ENCODE results near the gene CERK.

CERK gene

GRCh38 chr22:46664301-46664855 is 73.7 kb downstream of the CERK start:
- WGBS (ENCODE audit: extremely low coverage, insufficient coverage, low lambda C conversion rate): no CpG with 5 or more reads among the region's 13 CpGs
- H3K27me3 ChIP-seq (ENCODE audit: insufficient read depth, low read length, poor library complexity): no peaks in the 10 kb centered on the region
- no peak overlapping the region for H3K18ac ChIP-seq (ENCODE audit: low read length)
- no peak overlapping the region for H3K56ac ChIP-seq (ENCODE audit: low read length)
- no peak for DNase-seq
- H3K36me3 ChIP-seq (ENCODE audit: control insufficient read depth, insufficient read depth, low read length): no peaks in the 10 kb centered on the region
- H2BK15ac ChIP-seq (replicated peaks; ENCODE audit: low read depth): no peak overlapping the region
- H3K4me2 ChIP-seq (ENCODE audit: low read length): no peak overlapping the region
- no peak overlapping the region for H3K4ac ChIP-seq (ENCODE audit: low read depth, low read length)
- H3K9ac ChIP-seq (ENCODE audit: low read length): no peak overlapping the region
- no peak overlapping the region for H2BK5ac ChIP-seq (ENCODE audit: low read length)
- H3K23ac ChIP-seq (ENCODE audit: low read length): no peak overlapping the region
- no peak overlapping the region for H3K27ac ChIP-seq (ENCODE audit: low read depth, low read length)
- H3K79me1 ChIP-seq (ENCODE audit: low read length): no peaks in the 10 kb centered on the region
- no peaks in the 10 kb centered on the region for H3K4me1 ChIP-seq (ENCODE audit: control insufficient read depth, low read depth, low read length)
- no peak overlapping the region for H2AK5ac ChIP-seq (ENCODE audit: low read length)
- H4K8ac ChIP-seq (ENCODE audit: low read depth, low read length): no peak overlapping the region
- H3K4me3 ChIP-seq (ENCODE audit: low read length): no peak overlapping the region
- H4K5ac ChIP-seq (ENCODE audit: low read length): no peak overlapping the region
- H2BK120ac ChIP-seq (ENCODE audit: low read depth, low read length): no peak overlapping the region
- no peaks in the 10 kb centered on the region for H3K79me2 ChIP-seq (ENCODE audit: control insufficient read depth, insufficient read depth, low read length)

- no peak overlapping the region for H4K8ac ChIP-seq (ENCODE audit: low read depth, low read length)
- no peak overlapping the region for H3K4me3 ChIP-seq (ENCODE audit: low read length)
- no peaks in the 10 kb centered on the region for H3K27me3 ChIP-seq (ENCODE audit: insufficient read depth, low read length, poor library complexity)
- H3K56ac ChIP-seq (ENCODE audit: low read length): no peak overlapping the region
- H3K9ac ChIP-seq (ENCODE audit: low read length): no peak overlapping the region
- no peak overlapping the region for H3K27ac ChIP-seq (ENCODE audit: low read depth, low read length)
- no peak overlapping the region for H2BK120ac ChIP-seq (ENCODE audit: low read depth, low read length)
- no CpG with 5 or more reads among the region's 28 CpGs for WGBS (ENCODE audit: extremely low coverage, insufficient coverage, low lambda C conversion rate)
- H2AK5ac ChIP-seq (ENCODE audit: low read length): no peak overlapping the region
- no peaks in the 10 kb centered on the region for H3K79me1 ChIP-seq (ENCODE audit: low read length)
- H2BK5ac ChIP-seq (ENCODE audit: low read length): no peak overlapping the region
- no peak overlapping the region for H3K18ac ChIP-seq (ENCODE audit: low read length)
- H3K4me2 ChIP-seq (ENCODE audit: low read length): no peak overlapping the region
- H3K23ac ChIP-seq (ENCODE audit: low read length): no peak overlapping the region
- no peak overlapping the region for H3K4ac ChIP-seq (ENCODE audit: low read depth, low read length)
- H3K36me3 ChIP-seq (ENCODE audit: control insufficient read depth, insufficient read depth, low read length): no peaks in the 10 kb centered on the region
- no peaks in the 10 kb centered on the region for H3K4me1 ChIP-seq (ENCODE audit: control insufficient read depth, low read depth, low read length)
- DNase-seq: no peak
- no peak overlapping the region for H4K5ac ChIP-seq (ENCODE audit: low read length)
- H3K79me2 ChIP-seq (ENCODE audit: control insufficient read depth, insufficient read depth, low read length): no peaks in the 10 kb centered on the region
- no peak overlapping the region for H2BK15ac ChIP-seq (replicated peaks; ENCODE audit: low read depth)
These were observed 74.5 kb downstream of the CERK start for GRCh38 chr22:46663436-46664100.

GRCh38 chr22:46663001-46663400 is 75.1 kb downstream of the CERK start:
- no peak overlapping the region for H3K27ac ChIP-seq (ENCODE audit: low read depth, low read length)
- no CpG with 5 or more reads among the region's 26 CpGs for WGBS (ENCODE audit: extremely low coverage, insufficient coverage, low lambda C conversion rate)
- H4K5ac ChIP-seq (ENCODE audit: low read length): no peak overlapping the region
- no peak overlapping the region for H4K8ac ChIP-seq (ENCODE audit: low read depth, low read length)
- H3K23ac ChIP-seq (ENCODE audit: low read length): no peak overlapping the region
- no peaks in the 10 kb centered on the region for H3K27me3 ChIP-seq (ENCODE audit: insufficient read depth, low read length, poor library complexity)
- H3K79me1 ChIP-seq (ENCODE audit: low read length): no peaks in the 10 kb centered on the region
- H2AK5ac ChIP-seq (ENCODE audit: low read length): no peak overlapping the region
- H3K4me2 ChIP-seq (ENCODE audit: low read length): no peak overlapping the region
- no peak overlapping the region for H3K9ac ChIP-seq (ENCODE audit: low read length)
- no peak overlapping the region for H2BK15ac ChIP-seq (replicated peaks; ENCODE audit: low read depth)
- H2BK5ac ChIP-seq (ENCODE audit: low read length): no peak overlapping the region
- no peak overlapping the region for H3K4ac ChIP-seq (ENCODE audit: low read depth, low read length)
- H3K18ac ChIP-seq (ENCODE audit: low read length): no peak overlapping the region
- DNase-seq: no peak
- no peak overlapping the region for H3K4me3 ChIP-seq (ENCODE audit: low read length)
- H2BK120ac ChIP-seq (ENCODE audit: low read depth, low read length): no peak overlapping the region
- H3K36me3 ChIP-seq (ENCODE audit: control insufficient read depth, insufficient read depth, low read length): no peaks in the 10 kb centered on the region
- H3K56ac ChIP-seq (ENCODE audit: low read length): peak overlapping the region; percentile 15
- no peaks in the 10 kb centered on the region for H3K4me1 ChIP-seq (ENCODE audit: control insufficient read depth, low read depth, low read length)
- no peaks in the 10 kb centered on the region for H3K79me2 ChIP-seq (ENCODE audit: control insufficient read depth, insufficient read depth, low read length)

- Histone ChIP-seq H3K36me3 (ENCODE audit: control insufficient read depth, insufficient read depth, low read length) (no peaks in the 10 kb centered on the region), H3K27ac (ENCODE audit: low read depth, low read length) (no peak overlapping the region)
These were observed 75.8 kb downstream of the CERK start for GRCh38 chr22:46662226-46662625.

GRCh38 chr22:46661221-46661851 is 76.7 kb downstream of the CERK start:
- H2AK5ac ChIP-seq (ENCODE audit: low read length): no peak overlapping the region
- H3K4me2 ChIP-seq (ENCODE audit: low read length): no peak overlapping the region
- H3K9ac ChIP-seq (ENCODE audit: low read length): no peak overlapping the region
- H3K4ac ChIP-seq (ENCODE audit: low read depth, low read length): no peak overlapping the region
- H3K4me3 ChIP-seq (ENCODE audit: low read length): no peak overlapping the region
- H3K4me1 ChIP-seq (ENCODE audit: control insufficient read depth, low read depth, low read length): no peaks in the 10 kb centered on the region
- no peak overlapping the region for H3K27ac ChIP-seq (ENCODE audit: low read depth, low read length)
- H4K5ac ChIP-seq (ENCODE audit: low read length): no peak overlapping the region
- no peak overlapping the region for H3K56ac ChIP-seq (ENCODE audit: low read length)
- no peak overlapping the region for H2BK15ac ChIP-seq (replicated peaks; ENCODE audit: low read depth)
- no peak overlapping the region for H2BK120ac ChIP-seq (ENCODE audit: low read depth, low read length)
- no peaks in the 10 kb centered on the region for H3K36me3 ChIP-seq (ENCODE audit: control insufficient read depth, insufficient read depth, low read length)
- DNase-seq: no peak
- no peaks in the 10 kb centered on the region for H3K79me2 ChIP-seq (ENCODE audit: control insufficient read depth, insufficient read depth, low read length)
- WGBS (ENCODE audit: extremely low coverage, insufficient coverage, low lambda C conversion rate): no CpG with 5 or more reads among the region's 22 CpGs
- H3K27me3 ChIP-seq (ENCODE audit: insufficient read depth, low read length, poor library complexity): no peaks in the 10 kb centered on the region
- H4K8ac ChIP-seq (ENCODE audit: low read depth, low read length): no peak overlapping the region
- no peak overlapping the region for H2BK5ac ChIP-seq (ENCODE audit: low read length)
- peak overlapping the region; percentile 66 for H3K23ac ChIP-seq (ENCODE audit: low read length)
- H3K18ac ChIP-seq (ENCODE audit: low read length): no peak overlapping the region
- H3K79me1 ChIP-seq (ENCODE audit: low read length): no peaks in the 10 kb centered on the region

More at GRCh38 chr22:46662226-46662625, 75.8 kb downstream of the CERK start:
- no peak overlapping the region for H4K5ac ChIP-seq (ENCODE audit: low read length)
- no peak overlapping the region for H3K4me2 ChIP-seq (ENCODE audit: low read length)
- H2BK15ac ChIP-seq (replicated peaks; ENCODE audit: low read depth): no peak overlapping the region
- no peak overlapping the region for H3K9ac ChIP-seq (ENCODE audit: low read length)
- H2BK5ac ChIP-seq (ENCODE audit: low read length): no peak overlapping the region
- no peaks in the 10 kb centered on the region for H3K27me3 ChIP-seq (ENCODE audit: insufficient read depth, low read length, poor library complexity)
- no peak for DNase-seq
- no peak overlapping the region for H3K4me3 ChIP-seq (ENCODE audit: low read length)
- H2AK5ac ChIP-seq (ENCODE audit: low read length): no peak overlapping the region
- no peak overlapping the region for H2BK120ac ChIP-seq (ENCODE audit: low read depth, low read length)
- H3K56ac ChIP-seq (ENCODE audit: low read length): no peak overlapping the region
- H3K79me1 ChIP-seq (ENCODE audit: low read length): no peaks in the 10 kb centered on the region
- H3K23ac ChIP-seq (ENCODE audit: low read length): no peak overlapping the region
- H4K8ac ChIP-seq (ENCODE audit: low read depth, low read length): no peak overlapping the region
- no peaks in the 10 kb centered on the region for H3K4me1 ChIP-seq (ENCODE audit: control insufficient read depth, low read depth, low read length)
- no peak overlapping the region for H3K18ac ChIP-seq (ENCODE audit: low read length)
- no CpG with 5 or more reads among the region's 15 CpGs for WGBS (ENCODE audit: extremely low coverage, insufficient coverage, low lambda C conversion rate)
- no peaks in the 10 kb centered on the region for H3K79me2 ChIP-seq (ENCODE audit: control insufficient read depth, insufficient read depth, low read length)
- no peak overlapping the region for H3K4ac ChIP-seq (ENCODE audit: low read depth, low read length)
